ENCODE measurements around the gene MTERF4. TPM values are rescaled to one million over a fixed set of nuclear protein-coding genes. Genes with fewer than 3 reads are reported as not detected.

The MTERF4 gene
- total RNA-seq, 1 donor from 2014 or later = 23.6 TPM

DNA sequence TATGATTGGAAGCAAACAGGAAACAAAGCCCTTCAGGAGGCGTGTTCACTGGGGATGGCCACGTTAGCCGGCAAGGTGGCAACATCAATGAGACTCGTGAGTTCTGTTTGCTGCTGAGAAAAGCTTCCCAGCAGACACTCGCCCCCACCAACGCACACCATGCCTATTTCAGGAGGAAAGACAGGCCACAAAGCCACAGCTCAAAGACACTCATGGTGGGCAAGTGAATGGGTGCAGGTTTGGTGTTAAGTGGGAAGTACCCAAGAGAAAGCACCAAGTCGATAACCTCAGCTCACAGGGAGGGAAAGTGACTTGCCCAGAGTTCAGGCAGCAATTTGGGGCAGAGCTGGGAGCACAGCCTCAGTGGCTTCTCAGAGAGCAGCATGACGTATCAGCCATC is 10.5 kb upstream of the MTERF4 start:
- DNase-seq (ENCODE audit: low spot score) = peak; percentile 67

DNA sequence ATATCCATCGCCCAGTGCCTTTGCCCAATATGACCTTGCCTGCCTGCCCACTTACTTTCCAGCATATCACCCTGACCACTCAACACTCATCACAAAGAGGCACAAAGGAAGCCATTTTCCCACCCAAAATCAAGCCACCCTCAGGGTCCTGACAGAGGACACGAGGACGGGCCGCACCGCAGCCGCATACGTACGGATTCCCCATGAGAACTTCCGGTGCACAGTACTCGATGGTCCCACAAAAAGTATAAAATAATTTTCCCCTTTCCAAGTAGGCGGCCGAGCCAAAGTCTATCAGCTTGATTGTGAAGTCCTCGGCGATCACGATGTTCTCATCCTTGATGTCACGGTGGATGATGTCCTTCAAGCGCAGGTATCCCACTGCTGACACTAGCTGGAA is 10.0 kb upstream of the MTERF4 start:
- DNase-seq (ENCODE audit: low spot score) = peak; percentile 55

- peak; percentile 65 for DNase-seq (ENCODE audit: low spot score)
Measured at GRCh38 chr2:241111440-241111805, 9.3 kb upstream of the MTERF4 start.

DNA sequence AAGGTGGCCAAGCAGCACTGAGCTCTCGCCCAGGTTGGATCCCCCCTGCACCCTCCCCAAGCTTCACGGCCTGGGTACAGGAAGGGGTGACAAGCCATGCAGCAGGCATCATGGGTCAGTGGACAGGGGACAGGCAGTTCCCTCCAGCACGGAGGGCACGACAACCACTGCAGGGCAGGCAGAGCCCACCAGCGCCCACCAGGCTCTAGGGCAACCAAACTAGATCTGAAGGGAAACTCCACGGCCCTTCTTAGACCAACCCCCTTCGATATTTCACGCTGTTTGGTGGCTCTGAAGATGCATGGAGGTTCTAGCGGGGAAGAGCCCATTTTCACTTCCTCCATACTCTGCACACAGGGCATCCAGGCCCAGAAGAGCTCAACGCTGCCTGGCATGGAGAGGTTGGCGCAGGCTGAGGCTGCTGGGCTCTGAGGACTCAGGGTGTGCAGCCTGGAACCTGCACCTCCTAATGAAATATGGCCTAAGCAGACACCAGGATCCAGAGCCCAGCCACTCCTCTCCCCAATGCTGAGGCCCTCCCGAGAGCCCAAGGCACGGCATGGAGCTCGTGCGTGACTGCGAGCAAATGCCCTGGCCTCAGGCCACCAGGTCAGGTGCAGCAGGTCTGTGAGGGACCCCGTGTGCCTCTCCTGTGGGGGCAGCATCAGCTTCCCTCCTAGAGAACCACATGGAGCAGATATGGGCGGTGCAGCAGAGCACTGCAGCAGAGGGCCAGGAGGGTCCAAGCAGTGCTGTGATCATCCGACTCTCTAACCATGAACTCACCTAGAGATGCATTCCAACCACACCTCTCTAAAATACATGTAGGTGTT is 8.7 kb upstream of the MTERF4 start:
- peak; percentile 65 for DNase-seq (ENCODE audit: low spot score)

DNA sequence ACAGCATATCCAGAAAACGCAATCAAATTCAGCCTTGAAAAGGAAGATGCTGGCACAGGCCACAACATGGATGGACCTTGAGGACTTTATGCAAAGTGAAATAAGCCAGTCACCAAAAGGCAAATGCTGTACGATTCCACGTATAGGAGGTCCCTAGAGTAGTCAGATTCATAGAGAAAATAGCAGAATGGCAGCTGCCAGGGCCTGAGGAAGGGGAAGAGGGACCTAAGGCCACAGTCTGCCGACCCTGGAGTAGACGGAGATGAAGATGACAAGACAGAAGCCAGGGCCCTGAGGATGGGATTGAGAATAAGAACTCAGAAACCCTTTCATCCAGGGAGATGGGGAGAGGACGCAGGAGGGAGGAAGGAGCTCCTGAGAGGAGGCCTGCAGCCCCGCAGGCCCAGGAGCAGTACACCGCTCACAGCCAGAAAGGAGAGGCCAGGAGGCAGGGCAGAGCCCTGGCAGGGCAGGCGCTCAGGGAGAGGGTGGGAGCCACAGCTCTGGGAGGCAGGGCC is 8.1 kb upstream of the MTERF4 start:
- DNase-seq (ENCODE audit: low spot score) = no peak

GRCh38 chr2:241109210-241110088 is 7.4 kb upstream of the MTERF4 start:
- peak; percentile 68 for DNase-seq (ENCODE audit: low spot score)

GRCh38 chr2:241108271-241109209 is 6.5 kb upstream of the MTERF4 start:
- peak; percentile 76 for DNase-seq (ENCODE audit: low spot score)

- DNase-seq (ENCODE audit: low spot score) = peak; percentile 68
Measured at GRCh38 chr2:241107031-241107783, 5.1 kb upstream of the MTERF4 start.

DNA sequence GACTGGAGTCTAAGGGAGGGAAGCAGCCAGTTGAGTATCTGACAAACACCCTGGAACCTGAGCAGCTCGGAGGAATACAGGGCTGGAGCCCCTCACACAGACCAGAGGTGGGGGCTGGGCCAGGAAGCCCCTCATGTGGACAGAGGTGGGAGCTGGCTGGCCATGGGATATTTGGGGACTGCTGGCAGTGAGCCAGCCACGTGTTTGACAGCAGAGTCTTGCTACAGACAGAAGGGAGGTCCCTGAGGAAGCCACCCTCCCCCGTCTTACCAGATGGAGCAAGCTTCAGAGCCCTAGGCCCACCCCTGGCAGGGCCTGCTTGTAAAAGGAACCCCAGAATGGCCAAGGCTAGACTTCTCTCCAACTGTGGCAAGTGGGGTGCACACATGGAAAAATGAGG is 3.6 kb upstream of the MTERF4 start:
- DNase-seq (ENCODE audit: low spot score) = peak; percentile 71

DNA sequence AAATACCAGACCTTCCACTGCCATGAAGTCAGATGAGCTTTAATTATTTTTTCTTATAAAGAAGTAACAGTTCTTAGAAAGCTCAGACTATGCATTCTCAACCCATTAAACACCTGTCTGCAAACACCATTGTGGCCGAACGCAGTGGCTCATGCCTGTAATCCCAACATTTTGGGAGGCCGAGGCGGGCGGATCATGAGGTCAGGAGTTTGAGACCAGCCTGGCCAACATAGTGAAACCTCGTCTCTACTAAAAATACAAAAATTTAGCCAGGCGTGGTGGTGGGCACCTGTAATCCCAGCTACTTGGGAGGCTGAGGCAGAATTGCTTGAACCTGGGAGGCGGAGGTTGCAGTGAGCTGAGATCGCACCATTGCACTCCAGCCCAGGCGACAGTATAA is 2.5 kb upstream of the MTERF4 start:
- peak; percentile 62 for DNase-seq (ENCODE audit: low spot score)

- peak; percentile 22 for DNase-seq (ENCODE audit: low spot score)
Measured at GRCh38 chr2:241103176-241103595, 1.1 kb upstream of the MTERF4 start.

GRCh38 chr2:241099246-241099645 is 2.8 kb downstream of the MTERF4 start:
- DNase-seq (ENCODE audit: low spot score) = peak; percentile 43

DNA sequence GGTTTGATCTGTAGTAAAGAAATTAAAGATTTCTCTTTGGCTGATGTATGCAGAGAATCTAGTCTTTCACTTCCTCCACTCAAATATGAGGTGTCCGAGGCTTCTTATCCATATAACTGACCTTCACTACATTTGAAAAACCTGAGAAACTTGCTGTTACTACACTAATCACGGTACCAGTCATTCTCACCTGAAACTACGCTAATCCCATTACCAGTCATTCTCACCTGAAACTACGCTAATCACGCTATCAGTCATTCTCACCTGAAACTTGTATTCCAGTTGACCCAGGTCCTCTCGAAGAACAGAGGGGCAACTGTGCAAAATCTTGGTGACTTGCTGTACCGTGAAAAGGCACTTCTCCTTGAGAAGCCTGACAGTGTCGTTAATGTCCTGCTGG is 5.1 kb downstream of the MTERF4 start:
- no peak for DNase-seq (ENCODE audit: low spot score)

DNA sequence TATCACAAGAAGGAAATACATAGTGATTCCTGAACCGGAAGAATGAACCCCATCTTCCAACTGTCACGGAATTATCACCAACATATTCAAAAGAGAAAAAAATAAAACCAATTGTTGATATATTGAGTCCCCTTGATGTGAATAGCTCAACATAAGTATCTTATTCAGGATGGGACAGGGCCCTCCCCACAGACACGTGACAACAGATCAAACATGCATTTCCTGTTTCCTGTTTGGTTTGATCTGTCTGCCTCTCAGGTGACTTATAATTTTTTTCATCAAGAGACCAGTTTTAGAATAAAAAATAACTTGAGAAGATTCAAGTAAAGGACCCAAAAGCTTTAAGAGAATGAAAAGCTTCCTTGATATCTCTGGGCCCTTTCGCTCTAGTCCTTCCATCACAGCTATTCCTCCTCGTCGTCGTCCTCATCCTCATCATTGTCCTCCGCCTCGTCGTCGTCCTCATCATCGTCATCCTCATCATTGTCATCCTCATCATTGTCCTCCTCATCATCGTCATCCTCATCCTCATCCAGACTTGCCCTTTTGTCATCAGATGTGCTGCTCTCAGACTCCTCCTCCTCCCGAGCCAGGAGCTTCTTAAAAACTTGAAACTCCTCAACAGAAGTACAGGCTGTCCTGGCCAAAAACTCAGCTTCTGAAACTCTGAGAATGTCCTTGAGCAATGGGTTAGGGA is 6.3 kb downstream of the MTERF4 start:
- DNase-seq (ENCODE audit: low spot score) = peak; percentile 22

- peak; percentile 43 for DNase-seq (ENCODE audit: low spot score)
Measured at GRCh38 chr2:241094924-241095420, 7.1 kb downstream of the MTERF4 start.

DNA sequence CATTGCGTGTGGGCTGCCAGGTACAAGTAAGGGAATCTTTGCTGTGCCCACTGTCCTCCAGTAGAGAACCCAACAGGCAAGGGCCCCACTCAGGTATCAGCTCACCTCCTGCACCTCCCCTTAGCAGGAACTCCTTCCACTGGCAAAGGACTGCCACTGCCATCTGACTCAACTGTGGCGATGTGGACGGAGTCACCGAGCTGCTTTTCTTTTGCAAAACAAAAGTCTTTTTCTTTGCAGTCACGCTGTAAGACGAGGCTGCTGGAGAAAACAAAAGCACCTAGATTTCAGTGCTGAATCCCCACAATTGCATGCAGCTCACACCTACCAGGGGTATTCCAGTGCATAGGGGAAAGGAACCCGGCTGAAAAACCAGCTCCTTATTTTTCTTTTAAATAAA is 7.9 kb downstream of the MTERF4 start:
- peak; percentile 33 for DNase-seq (ENCODE audit: low spot score)

DNA sequence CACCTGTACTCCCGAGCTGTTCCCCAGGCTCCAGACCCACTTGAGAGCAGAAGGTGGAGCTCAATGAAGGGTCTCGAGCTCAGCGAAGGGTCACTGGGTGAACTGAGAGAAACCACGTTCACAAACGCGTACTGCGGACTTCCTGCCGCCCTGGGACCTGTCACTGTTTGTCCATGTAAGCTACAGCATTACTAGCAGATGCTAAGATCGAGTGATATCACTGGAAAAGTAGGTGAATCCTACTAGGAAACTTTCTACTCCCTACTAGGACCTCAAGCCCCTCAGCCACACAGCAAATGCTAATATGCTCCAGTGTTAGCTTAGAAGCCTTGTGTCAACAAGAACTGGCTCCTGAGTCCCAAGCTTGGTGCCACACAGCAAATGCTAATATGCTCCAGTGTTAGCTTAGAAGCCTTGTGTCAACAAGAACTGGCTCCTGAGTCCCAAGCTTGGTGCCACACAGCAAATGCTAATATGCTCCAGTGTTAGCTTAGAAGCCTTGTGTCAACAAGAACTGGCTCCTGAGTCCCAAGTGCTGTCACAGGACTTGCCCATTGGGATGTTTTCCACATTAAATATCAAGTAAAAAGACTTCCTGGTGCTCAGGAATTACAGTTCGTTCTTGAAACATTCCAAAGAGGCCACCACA is 8.8 kb downstream of the MTERF4 start:
- peak; percentile 14 for DNase-seq (ENCODE audit: low spot score)

DNA sequence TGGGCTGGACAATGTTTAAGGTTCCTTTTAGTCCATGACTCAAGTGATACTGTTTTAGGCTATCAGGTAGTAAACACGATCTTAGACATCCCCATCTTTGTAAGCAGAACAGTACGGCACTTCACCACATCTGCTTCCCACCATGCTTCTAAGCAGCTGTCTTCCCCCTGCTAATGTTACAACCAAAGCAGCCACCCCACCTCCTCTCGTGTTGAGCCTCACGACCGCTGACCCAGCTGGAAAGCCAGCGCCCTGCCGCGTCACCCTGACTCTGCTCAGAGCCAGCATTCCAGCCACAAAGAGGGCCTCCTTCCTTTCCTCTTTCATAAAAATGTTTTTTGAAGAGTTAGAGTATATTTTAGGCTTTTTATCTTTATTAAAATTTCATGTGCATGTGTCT is 9.4 kb downstream of the MTERF4 start:
- peak; percentile 73 for DNase-seq (ENCODE audit: low spot score)

All from mesenteric fat pad (tissue), 1 donor.